ENCODE measurements around the gene MOGAT1. TPM values are rescaled to one million over a fixed set of nuclear protein-coding genes. Genes with fewer than 3 reads are reported as not detected.
"Not testable (repeated sequence)": the region's sequence is repeated elsewhere in the genome, so short reads cannot be mapped to it uniquely, and the experiment has no call there.

The MOGAT1 gene
- total RNA-seq, 2 experiments from 2014 or later, result not detected

- H3K27ac Mint-ChIP-seq, H3K27me3 Mint-ChIP-seq, DNase-seq, H3K4me3 Mint-ChIP-seq, H3K9me3 Mint-ChIP-seq, H3K36me3 Mint-ChIP-seq, H3K4me1 Mint-ChIP-seq: not testable (repeated sequence)
Observed at GRCh38 chr2:222755593-222755992, 84.1 kb downstream of the MOGAT1 start.

- H3K36me3 Mint-ChIP-seq, result no peaks in the 10 kb centered on the region
- no peaks in the 10 kb centered on the region for H3K9me3 Mint-ChIP-seq
- no peaks in the 10 kb centered on the region for H3K27me3 Mint-ChIP-seq
- no peak overlapping the region for H3K27ac Mint-ChIP-seq
- H3K4me3 Mint-ChIP-seq, result no peak overlapping the region
- DNase-seq, result no peak
- H3K4me1 Mint-ChIP-seq, result peaks cover 8% of the 10 kb centered on the region
Observed at GRCh38 chr2:222756362-222756831, 84.9 kb downstream of the MOGAT1 start.

GRCh38 chr2:222756951-222757650 is 85.6 kb downstream of the MOGAT1 start:
- Mint-ChIP-seq H3K9me3 (no peaks in the 10 kb centered on the region), H3K36me3 (no peaks in the 10 kb centered on the region), H3K4me3 (no peak overlapping the region), H3K27me3 (no peaks in the 10 kb centered on the region), H3K27ac (no peak overlapping the region), H3K4me1 (peaks cover 8% of the 10 kb centered on the region)
- DNase-seq, result no peak

Other genes starting within 250 kb of the MOGAT1 start
- 1 to 10 TPM; 2.7 to 3.1 TPM for gene SGPP2, start 247.1 kb upstream of the MOGAT1 start, total RNA-seq
- gene FARSB, start 15.6 kb upstream of the MOGAT1 start, total RNA-seq, result 10 to 100 TPM; 68.3 to 68.6 TPM
- gene ACSL3, start 189.4 kb downstream of the MOGAT1 start, total RNA-seq, result 10 to 100 TPM; 64.0 to 66.2 TPM